ENCODE data around the gene SEL1L.
"Not testable (repeated sequence)": the region's sequence is repeated elsewhere in the genome, so short reads cannot be mapped to it uniquely, and the experiment has no call there.

SEL1L gene

GRCh38 chr14:81533536-81534343, at the start of gene SEL1L:
TSS of gene SEL1L (minus strand) at chr14:81533853. CDS start at chr14:81533744, 109 bp downstream.
- in situ Hi-C loops (cut with MboI; ENCODE audit: low sequenced_read_pairs) = no loop called here

DNA sequence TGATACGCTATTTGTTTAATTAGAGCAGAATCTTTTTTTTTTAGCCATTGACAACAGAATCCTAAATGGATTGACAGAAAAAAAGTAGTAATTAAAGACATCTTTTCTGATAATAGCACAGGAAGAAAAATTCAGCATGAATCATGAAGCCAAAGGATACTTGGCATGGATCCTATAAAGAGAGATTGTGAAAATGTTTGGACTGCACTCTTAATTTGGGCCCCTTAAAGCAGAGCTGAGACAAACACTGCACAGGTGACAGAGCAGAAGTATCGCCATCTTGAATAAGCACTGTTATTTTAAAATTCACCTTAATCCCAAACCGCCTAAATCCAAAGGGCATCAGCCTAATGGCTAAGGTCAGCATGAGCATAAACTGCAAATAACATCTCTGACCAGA, 48.8 kb upstream of the SEL1L start:
- in situ Hi-C loops (cut with MboI; ENCODE audit: low sequenced_read_pairs) = no loop called here

DNA sequence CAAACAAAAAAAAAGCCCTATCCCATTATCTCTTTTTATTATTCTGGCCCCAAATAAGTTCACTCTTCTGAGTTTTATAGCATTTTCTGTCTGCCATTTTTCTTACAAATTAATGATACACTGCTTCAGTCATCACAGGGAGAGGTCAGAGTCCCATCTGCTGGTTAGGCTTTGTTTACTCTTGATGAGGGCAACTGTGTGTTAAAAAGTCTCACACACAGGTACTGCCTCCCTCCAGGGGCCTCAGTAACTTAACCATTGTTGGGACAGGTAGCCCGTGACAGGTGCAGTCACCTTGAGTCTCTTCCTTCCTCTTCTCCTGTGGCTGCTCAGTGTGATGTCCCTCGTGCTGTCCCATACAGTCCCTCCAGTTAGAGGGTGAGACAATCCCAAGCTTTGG, 45.5 kb upstream of the SEL1L start:
- in situ Hi-C loops (cut with MboI; ENCODE audit: low sequenced_read_pairs) = no loop called here

DNA sequence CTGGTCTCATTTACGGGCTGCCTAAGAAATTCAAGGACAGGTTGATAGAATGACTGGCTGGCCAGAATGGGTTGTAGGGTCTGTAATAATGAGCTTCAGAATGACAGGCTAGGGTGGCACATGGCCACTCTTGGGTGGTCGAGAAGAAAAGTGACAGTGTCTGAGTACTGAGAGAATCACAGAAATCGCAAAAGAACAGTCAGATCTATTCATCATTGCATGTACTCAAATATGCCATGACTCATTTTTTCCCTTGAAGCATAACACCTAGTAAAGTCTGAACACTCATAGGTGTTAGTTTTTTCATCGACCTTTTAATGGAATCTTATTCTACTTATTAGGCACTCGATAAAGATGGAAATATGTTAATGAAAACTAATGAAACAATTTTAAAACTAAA, 37.8 kb upstream of the SEL1L start:
- in situ Hi-C loops (cut with MboI; ENCODE audit: low sequenced_read_pairs) = no loop called here

DNA sequence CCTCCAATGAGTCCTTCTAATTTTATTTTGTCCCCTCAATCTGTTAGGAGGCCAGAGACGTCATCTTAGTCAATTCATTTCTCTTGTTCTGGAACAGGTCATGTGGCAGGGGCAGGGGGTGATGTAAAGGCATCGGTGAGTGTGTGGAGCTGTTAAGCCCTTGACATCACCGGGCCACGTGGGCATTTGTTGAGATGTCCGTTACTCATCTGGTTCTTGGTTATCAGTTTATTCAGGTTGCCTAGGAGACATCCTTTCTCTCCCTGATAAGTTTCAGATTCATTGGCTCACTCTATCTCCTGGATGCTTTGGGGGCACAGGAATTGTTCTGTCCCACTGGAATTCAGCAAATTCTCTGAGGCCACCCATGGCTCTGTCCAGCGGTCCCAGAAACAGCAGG, 33.6 kb upstream of the SEL1L start:
- in situ Hi-C loops (cut with MboI; ENCODE audit: low sequenced_read_pairs) = no loop called here

DNA sequence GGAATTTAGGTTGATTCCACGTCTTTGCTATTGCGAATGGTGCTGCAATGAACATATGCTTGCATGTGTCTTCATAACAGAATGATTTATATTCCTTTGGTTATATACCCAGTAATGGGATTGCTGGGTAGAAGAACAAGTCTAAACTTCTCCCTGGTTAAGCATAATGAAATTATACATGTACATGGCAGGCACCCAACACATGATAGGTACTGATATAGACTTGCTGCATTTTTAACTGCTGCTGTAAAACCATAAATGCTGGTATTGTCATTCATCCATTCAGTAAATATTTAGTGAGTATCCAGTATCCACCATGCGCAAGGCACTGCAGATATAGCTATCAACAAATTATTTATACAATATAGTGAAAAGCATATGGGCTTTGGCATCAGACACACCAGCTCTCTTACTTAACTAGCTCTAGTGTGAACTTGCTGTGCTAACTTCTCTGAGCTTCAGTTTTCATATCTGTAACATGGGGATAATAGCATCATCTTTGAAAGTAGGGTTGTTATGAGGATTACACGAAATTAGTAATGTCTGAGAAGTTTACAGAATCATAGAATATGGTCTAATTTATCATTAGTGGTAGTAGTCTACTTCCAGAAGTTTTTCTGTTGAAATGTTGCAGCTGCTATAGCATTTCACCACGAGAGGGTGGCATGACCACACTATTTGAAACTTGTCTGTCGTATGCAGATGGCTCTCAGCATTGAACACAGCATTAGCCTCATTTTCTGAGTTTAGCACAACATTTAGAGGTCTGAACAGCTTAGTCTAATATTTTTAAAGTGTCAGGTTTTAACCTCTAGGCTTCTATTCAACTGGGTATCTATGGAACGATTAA, 32.0 kb upstream of the SEL1L start:
- in situ Hi-C loops (cut with MboI; ENCODE audit: low sequenced_read_pairs) = no loop called here

- in situ Hi-C loops (cut with MboI; ENCODE audit: low sequenced_read_pairs) = no loop called here
These were observed 29.2 kb upstream of the SEL1L start for GRCh38 chr14:81562818-81563217.

- in situ Hi-C loops (cut with MboI; ENCODE audit: low sequenced_read_pairs) = no loop called here
These were observed 27.6 kb upstream of the SEL1L start for GRCh38 chr14:81561084-81561775.

DNA sequence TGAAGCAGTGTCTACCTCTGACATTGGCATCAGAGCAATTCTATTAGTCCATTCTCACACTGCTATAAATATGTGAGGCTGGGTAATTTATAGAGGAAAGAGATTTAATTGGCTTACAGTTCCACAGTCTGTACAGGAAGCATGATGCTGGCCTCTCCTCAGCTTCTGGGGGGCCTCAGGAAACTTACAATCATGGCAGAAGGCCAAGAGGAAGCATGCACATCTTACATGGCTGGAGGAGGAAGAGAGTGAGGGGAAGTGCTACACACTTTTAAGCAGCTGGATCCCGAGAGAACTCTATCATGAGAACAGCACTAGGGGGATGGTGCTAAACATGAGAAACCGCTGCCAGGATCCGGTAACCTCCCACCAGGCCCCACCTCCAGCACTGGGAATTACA, 25.7 kb upstream of the SEL1L start:
- in situ Hi-C loops (cut with MboI; ENCODE audit: low sequenced_read_pairs) = no loop called here

DNA sequence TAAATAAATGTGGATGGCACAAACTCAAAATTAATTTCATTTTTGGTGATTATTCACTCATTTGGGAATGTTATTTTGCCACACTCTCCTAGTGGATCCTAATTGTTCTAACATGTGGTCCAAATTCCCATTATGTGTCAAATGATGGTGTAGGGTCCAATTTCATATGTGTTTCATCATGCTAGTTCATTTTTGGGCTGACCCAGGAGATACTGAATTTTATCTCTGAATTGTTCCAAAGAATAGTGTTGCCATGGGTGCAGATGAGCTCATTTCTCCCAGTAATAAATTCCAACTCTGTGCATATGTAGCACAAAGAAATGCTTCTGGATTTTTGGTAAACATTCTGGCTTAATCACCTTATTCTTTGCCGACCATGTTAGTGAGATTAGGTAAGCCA, 23.5 kb upstream of the SEL1L start:
- in situ Hi-C loops (cut with MboI; ENCODE audit: low sequenced_read_pairs) = no loop called here

- in situ Hi-C loops (cut with MboI; ENCODE audit: low sequenced_read_pairs) = no loop called here
These were observed 22.0 kb upstream of the SEL1L start for GRCh38 chr14:81555684-81556083.

GRCh38 chr14:81555051-81555450, 21.4 kb upstream of the SEL1L start:
- in situ Hi-C loops (cut with MboI; ENCODE audit: low sequenced_read_pairs) = no loop called here

GRCh38 chr14:81551471-81551870, 17.8 kb upstream of the SEL1L start:
- in situ Hi-C loops (cut with MboI; ENCODE audit: low sequenced_read_pairs) = no loop called here

DNA sequence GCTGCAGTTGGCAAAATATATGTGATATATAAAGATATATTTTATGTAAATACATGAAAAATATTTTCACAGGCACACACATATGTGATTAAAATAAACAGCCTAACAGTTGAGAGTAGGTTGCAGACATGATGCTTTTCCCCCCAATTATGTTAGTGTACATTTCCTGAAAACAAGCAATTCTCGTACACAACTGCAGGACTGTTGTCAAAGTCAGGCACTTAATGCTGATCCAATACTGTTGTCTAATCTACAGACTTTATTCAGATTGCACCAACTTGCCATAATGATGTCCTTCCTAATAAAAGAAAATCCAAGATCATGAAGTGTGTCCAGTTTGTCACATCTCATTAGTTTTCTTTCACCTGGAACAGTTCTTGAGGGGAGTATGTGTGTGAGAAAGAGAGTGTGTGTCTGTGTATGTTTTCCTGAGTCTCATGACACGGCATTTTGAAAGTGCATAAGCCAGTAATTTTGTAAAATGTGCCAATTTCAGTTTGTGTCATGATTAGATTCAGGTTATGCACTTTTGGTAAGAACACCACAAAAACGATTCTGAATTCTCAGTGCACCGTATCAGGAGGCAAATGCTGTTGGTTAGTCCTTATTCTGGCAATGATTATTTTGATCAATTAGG, 16.5 kb upstream of the SEL1L start:
- in situ Hi-C loops (cut with MboI; ENCODE audit: low sequenced_read_pairs) = no loop called here

- in situ Hi-C loops (cut with MboI; ENCODE audit: low sequenced_read_pairs) = not testable (repeated sequence)
These were observed 7.6 kb upstream of the SEL1L start for GRCh38 chr14:81541206-81541605.

DNA sequence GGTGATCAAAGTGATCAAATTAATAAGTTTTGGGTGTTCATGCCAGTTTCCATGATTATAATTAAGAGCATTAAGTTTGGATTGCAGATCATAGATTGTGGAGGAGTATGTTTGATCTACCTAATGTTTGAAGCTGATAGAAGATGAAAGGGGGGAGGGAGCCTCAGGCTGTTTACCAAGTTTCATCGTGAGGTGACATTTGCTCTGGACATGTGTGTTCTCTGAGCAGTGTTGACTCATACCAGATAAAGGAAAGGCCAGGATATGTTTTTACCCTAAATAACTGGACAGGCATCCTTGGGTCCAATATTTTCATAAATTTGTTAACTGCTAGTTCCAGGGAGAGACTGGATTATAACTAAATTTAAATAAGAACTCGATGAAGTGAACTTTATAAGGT, 3.5 kb upstream of the SEL1L start:
- in situ Hi-C loops (cut with MboI; ENCODE audit: low sequenced_read_pairs) = no loop called here

- in situ Hi-C loops (cut with MboI; ENCODE audit: low sequenced_read_pairs) = no loop called here
These were observed 2.7 kb upstream of the SEL1L start for GRCh38 chr14:81536241-81536771.

DNA sequence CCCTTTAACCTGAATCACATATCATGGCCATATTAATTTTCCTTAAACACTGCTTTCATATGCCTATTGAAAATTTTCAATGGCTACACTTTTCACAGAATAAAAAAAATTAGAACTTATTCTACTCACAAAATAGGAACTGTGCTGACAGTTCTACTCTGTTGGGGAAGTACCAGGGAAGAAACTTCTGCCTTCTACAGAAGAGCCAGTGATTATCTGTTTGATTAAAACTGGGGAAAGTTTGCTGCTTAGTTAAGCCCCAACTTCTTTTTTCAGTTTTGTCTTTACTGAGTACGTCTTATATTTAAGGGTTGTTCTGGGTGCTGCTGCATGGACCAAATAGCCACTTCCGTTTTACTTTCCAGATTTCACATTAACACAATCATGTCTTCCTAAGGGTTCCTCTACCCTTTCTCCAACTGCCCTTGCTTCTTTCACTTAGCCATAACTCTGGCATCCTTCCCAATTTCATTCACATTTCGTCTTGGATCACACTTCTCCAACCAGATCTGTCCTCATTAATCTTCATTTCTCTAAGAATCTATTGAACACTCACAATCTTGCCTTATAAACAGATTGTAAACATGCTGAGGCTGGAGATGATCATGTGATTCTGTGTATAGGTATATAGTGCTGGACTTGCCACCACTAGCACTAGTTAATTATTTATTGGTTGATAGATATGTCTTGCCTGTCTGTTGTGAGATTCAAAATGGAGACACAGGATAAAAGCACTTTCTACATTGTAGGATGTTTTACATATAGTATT, 1.9 kb upstream of the SEL1L start:
- in situ Hi-C loops (cut with MboI; ENCODE audit: low sequenced_read_pairs) = no loop called here

- in situ Hi-C loops (cut with MboI; ENCODE audit: low sequenced_read_pairs) = no loop called here
These were observed 939 bp upstream of the SEL1L start for GRCh38 chr14:81534510-81535074.

- in situ Hi-C loops (cut with MboI; ENCODE audit: low sequenced_read_pairs) = no loop called here
These were observed 479 bp downstream of the SEL1L start for GRCh38 chr14:81533212-81533535.

Data from HL-60/S4 treated with phorbol 12-myristate 13-acetate at 8.2 ng/mL for 4 days and 3 days (cell line).